Posterior vena cava (tissue), 2 donors: ENCODE results near the gene ATP4B. TPM values are rescaled to one million over a fixed set of nuclear protein-coding genes. Genes with fewer than 3 reads are reported as not detected.
A peak's percentile ranks its signal among the peaks of the same experiment; 100 is the strongest.
"Not testable (repeated sequence)": the region's sequence is repeated elsewhere in the genome, so short reads cannot be mapped to it uniquely, and the experiment has no call there.

Experiments used
- DNase-seq: peaks from one replicate; pipeline ENCODE4 v3.0.0-alpha.2; 2020; ENCODE audit warnings: low spot score
- intact Hi-C, 2 donors: fragments of 100-400 bp; cut with DNase I; formaldehyde crosslinking; loops; one replicate each; pipeline versions ENCODE4 v1.14.1 to v1.14.2; 2022 to 2023
- total RNA-seq, 2 donors: library from RNA; stranded (reverse); fragmentation: NEBNext Ultra II Directional; extraction: Animal tissue kit (Norgen Biotek cat#: 25700); gene quantifications; one replicate each; pipeline ENCODE4 v1.2.1, GENCODE V29; 2021
- donor health status: DM: yes; HTN: yes; CAD: no.
- donor health status: DM: yes; HTN: yes; CAD: no.

ATP4B gene
- total RNA-seq, 2 donors from 2014 or later, result not detected

DNA sequence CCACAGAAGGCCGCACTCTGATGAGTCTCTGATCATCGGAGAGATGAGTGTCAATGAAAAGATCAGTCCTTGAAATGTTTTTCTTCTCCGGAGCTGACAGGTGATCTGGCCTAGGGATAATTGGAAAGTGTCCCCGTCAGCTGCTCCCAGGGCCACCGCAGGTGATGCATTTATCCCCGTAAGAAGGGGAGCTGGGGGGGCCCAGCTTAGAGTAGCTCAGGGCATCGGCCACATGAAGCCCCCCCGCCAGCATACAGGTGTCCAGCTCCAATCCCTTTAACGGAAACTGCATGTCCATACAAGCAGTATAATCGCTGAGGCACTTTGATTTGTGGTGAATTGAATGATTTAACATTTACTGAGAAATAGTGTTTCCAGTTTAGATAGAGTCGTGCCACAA lies 27.7 kb downstream of the ATP4B start:
- peak; percentile 29 for DNase-seq
- intact Hi-C loops, result loop anchor here in 1 of 2 donors (2.0 to 5.0 kb wide), 2 partner anchors 37 to 988 kb away; no protein-coding TSS in a partner anchor

DNA sequence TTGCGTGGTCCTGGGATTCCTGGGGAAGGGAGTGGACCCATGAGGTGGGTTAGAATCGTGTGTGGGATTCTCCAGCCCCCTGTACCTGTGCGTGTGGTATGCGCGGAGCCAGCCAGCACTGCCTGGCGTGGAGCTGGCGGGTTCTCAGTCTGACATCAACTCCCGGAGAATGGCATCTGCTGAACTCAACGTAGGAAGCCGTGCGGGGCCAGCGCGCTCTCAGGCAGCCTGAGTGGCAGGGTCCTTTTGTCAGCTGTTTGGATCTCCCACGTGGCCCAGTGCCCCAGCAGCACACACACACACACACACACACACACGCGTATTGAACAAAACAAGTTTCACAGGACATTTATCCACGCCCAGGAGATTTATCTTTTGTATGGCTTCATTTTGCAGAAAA lies 28.1 kb downstream of the ATP4B start:
- intact Hi-C loops, result loop anchor here in 1 of 2 donors (2.0 to 5.0 kb wide), 2 partner anchors 37 to 988 kb away; no protein-coding TSS in a partner anchor
- peak; percentile 43 for DNase-seq

DNA sequence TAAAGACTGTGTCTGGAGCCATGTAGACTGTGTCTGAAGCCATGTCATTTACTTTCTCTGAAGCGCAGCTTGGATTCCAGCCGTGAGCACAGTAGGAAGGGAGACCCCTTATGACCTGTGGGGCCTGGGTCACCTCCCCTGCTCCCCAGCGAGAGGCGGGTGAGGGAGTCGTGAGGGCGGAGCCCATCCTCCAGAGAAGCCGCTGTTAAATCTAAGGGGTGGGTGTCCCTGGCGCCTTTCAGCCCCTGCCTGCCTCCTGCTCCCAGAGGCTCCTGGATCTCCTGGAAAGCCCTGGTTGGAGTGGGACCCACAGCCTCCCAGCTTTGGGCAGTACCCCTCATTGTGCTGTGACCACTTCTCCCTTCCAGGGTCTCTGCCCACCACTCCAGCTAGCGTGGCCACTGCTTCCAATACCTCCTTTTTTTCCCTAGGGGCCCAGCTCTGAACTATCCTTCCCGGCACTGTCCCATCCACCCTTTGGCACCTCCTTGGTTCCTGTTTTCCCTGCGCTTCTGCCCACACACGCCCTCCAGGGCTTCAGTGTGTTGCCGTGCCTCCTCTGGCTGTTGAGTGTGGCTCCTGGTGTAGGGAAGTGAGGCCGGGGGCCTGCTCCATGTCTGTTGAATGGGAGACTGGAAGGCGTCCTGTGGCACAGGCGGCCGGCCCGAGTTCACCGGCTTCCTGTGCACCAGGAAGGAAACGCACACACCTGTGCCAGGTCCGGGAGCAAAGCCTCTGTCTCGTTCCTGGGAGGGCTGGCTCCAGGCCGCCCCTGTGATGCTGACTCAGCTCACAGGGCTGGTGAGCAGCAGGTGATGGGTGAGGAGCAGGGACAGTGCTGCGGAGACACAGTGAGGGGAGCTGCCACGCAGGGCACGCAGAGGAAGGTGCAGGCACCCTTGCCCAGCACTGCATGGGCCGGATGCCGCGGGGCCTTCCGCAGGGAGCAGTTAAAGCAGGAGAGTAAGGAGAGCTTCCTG lies 29.4 kb downstream of the ATP4B start:
- intact Hi-C loops, result no loop called here
- DNase-seq, result peak; percentile 64

DNA sequence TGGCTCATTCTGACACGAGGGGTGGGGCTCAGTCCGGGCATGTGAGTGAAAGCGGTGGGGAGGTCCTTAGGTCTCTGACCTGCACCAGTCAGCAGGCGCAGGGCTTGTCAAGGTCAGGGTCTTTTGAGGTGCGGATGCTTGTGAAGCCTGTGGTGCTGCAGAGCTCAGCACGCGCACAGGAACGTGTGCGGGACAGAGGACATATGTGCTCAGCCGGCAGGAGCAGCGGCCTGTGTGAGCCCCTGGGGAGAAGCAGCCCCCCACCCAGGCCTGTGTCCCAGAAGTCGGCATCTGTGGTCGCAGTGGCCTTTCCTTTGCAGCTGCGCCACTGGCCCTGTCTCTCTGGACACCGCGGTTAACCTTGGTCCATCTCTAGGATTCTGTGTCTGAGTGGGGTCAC lies 30.9 kb downstream of the ATP4B start:
- intact Hi-C loops, result no loop called here
- DNase-seq, result peak; percentile 58

GRCh38 chr13:113625965-113626721 lies 31.9 kb downstream of the ATP4B start:
- peak; percentile 50 for DNase-seq
- intact Hi-C loops, result no loop called here

GRCh38 chr13:113624640-113625304 lies 33.2 kb downstream of the ATP4B start:
- intact Hi-C loops, DNase-seq: not testable (repeated sequence)

DNA sequence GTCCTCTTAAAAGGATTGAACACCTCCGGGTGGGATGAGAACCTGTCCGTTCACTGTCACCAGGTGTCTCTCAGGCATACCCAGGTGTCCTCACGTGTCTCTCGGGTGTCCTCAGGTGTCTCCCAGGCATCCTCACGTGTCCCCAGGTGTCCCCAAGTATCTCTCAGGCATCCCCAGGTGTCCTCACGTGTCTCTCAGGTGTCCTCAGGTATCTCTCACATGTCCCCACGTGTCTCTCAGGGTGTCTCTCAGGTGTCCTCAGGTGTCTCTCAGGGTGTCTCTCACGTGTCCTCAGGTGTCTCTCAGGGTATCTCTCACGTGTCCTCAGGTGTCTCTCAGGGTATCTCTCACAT lies 33.8 kb downstream of the ATP4B start:
- intact Hi-C loops, result no loop called here
- no peak for DNase-seq

DNA sequence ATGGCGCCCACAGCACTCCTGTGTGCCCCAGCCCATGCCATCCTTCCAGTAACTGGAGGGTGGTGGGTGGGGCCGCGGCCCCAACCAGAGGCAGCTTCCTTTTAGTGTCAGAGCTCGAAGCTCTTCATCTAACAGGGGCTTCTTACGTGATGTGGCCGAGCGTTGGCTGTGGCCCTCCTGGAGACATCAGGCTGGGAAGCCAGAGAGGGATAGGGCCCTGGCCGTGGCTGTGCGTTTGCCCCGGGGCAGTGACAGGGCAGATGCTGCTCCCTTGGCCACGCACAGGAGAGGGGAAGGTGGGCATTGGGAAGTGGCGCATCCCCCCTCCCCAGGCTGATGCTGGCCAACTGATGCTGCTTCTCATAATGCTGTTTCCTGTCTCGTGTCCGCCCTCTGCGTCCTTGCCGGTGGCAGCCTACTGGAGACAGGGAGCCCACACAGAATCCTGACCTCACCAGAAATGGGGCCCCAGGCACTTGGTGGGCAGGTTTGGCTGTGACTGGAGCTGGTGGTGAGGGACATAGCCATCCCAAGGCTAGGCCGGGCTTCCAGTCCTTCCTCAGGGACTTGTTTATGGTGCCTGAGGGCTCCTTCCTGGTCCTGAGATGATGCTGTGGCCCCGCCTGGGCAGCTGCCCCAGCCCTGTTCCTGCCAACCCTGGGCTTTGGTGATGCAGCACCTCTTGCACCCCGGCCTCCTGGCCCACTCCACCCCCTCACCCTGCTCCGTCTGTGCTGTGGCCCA lies 34.3 kb downstream of the ATP4B start:
- peak; percentile 77 for DNase-seq
- intact Hi-C loops, result no loop called here

DNA sequence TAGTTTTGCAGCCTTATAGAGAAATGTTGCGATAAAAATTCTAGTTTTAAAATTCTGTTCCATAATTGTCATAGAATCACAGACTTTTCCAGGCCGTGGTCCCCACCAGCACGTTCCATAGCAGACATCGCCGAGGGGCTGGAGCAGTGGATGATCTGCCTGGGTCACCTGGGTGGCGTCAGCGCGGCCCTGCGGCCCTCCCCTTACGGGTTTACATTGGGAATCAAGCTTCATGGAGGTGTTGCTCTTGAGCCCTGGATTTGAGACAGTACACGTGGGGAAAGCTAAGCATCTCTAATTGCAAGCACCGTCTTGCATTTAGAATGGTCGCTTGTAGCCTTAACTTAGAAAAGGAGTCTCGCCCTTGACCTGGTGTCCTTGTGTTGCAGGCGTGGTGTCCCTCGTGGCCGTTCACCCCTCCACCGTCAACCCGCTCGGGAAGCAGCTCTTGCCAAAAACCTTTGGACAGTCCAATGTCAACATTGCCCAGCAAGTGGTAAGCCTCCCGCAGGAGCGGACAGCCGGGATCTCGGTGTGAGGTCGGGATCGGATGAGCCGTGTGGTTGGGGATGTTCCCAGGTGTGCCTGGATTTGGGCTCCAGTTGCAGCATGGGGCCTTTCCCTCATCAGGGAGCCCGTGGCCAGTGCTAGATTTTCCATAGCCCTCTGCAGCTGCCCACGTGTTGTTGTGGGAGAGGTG lies 35.1 kb downstream of the ATP4B start:
- intact Hi-C loops, result no loop called here

DNA sequence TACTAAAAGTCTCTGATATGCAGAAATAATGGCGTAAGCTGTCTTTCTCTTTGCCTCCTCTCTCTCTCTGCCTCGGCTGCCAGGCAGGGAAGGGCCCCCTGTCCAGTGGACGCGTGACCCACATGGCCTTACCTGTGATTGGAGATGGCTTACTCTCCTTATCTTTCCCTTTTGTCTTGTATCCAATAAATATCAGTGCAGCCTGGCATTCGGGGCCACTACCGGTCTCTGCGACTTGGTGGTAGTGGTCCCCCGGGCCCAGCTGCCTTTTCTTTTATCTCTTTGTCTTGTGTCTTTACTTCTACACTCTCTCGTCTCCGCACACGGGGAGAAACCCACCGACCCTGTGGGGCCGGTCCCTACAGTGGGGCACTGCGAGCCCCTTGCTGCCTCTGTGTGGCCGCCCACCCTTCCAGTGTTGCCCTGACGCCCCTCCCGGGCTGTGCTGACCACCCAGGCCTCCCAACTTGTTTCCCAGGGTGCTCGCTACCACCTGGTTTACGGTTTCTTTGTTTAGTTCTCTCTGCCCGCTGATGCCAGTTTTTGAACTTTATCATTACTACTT lies 35.9 kb downstream of the ATP4B start:
- intact Hi-C loops, result not testable (repeated sequence)
- peak; percentile 66 for DNase-seq

More for the DNA sequence above, 35.1 kb downstream of the ATP4B start:
- DNase-seq, result peak; percentile 75

DNA sequence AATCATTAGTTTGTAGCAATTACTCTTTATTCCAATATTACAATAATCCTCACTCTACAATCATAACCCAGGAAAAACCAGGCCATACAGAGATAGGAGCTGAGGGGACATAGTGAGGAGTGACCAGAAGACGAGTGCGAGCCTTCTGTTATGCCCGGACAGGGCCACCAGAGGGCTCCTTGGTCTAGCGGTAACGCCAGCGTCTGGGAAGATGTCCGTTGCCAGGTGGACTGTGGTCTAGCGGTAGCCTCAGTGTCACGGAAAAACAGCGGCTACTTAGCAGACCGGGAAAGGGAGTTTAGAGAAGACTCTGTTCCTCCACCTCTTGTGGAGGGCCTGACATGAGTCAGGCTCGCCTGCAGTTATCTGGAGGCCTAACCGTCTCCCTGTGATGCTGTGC lies 36.5 kb downstream of the ATP4B start:
- peak; percentile 67 for DNase-seq
- intact Hi-C loops, result not testable (repeated sequence)

- DNase-seq, result peak; percentile 68
- intact Hi-C loops, result no loop called here
Observed at GRCh38 chr13:113621046-113621445, 37.0 kb downstream of the ATP4B start.

- peak; percentile 63 for DNase-seq
- intact Hi-C loops, result no loop called here
Observed at GRCh38 chr13:113620036-113620796, 37.8 kb downstream of the ATP4B start.

GRCh38 chr13:113618455-113618854 lies 39.5 kb downstream of the ATP4B start:
- intact Hi-C loops, result no loop called here
- DNase-seq, result peak; percentile 47

GRCh38 chr13:113617961-113618360 lies 40.0 kb downstream of the ATP4B start:
- intact Hi-C loops, result no loop called here

GRCh38 chr13:113616991-113617749 lies 40.8 kb downstream of the ATP4B start:
- peak; percentile 57 for DNase-seq
- intact Hi-C loops, result no loop called here

More at GRCh38 chr13:113617961-113618360, 40.0 kb downstream of the ATP4B start:
- DNase-seq, result peak; percentile 48
